Left renal pelvis (tissue), 4 donors: ENCODE results near the gene AMBP. TPM values are rescaled to one million over a fixed set of nuclear protein-coding genes. Genes with fewer than 3 reads are reported as not detected.

Experiments used
- DNase-seq, 4 donors: peaks; one replicate each; pipeline ENCODE4 v3.0.0-alpha.2; 2013; ENCODE audit warnings: low read depth in 4 of 4, low spot score in 3 of 4
- polyA plus RNA-seq, 4 donors: library from polyadenylated mRNA; unstranded; fragments of 120-200 nt; gene quantifications; one replicate each; pipeline ENCODE4 v1.2.1, GENCODE V29; 2013; ENCODE audit not compliant: insufficient read length in 4 of 4

Gene AMBP
- polyA plus RNA-seq, 4 donors = 1.4 to 19.5 (median 2.0) TPM

DNA sequence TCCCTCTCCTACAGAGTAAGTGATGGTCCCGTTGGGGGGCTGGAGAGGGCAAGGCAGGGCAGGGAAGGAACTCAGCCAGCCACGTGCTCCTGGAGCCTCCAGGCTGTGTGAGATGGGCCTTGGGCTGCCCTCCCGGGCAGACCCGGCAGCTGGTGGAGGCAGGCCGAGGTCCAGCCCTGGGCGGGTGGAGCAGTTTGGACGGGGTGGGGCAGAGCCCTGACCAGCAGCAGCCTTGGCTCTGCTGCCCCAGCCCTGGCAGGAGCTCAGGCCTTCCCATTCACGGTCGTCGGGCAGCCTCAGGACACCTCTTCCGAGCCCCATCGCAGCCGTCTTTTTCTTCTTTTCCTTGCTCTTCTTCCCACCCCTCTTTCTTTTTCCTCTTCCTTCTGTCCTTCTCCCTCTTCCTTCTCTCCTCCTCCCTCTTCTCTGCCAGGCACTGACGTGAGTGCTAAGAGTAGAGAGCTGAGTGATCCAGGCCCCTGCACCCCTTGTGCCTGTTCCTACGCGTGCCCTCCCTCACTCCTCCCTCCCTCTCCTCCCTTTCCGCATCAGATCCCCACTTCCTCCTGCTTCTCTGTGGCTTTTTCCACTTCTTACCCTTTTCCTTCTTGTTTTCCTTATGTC is 42.8 kb downstream of the AMBP start:
- no peak for DNase-seq

DNA sequence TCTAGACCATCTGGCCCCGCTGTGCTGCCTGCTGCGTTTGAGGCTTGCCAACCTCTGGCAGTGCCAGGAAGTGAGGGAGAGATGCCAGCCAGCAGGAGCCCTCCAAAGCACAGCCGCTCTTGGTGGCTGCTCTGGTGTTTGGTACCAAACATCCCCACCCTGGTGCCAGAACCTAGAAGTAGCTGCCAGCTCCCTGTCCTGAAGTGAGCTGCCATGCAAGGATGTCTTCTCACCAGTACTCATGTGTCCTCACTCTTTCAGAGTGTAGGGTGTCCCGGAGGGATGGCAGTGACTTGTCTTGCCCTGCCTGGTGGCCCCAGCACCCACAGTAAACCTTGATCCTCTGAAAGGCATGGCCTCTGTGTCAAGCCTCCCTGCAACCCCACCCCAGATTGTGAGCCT is 43.4 kb downstream of the AMBP start:
- no peak for DNase-seq

DNA sequence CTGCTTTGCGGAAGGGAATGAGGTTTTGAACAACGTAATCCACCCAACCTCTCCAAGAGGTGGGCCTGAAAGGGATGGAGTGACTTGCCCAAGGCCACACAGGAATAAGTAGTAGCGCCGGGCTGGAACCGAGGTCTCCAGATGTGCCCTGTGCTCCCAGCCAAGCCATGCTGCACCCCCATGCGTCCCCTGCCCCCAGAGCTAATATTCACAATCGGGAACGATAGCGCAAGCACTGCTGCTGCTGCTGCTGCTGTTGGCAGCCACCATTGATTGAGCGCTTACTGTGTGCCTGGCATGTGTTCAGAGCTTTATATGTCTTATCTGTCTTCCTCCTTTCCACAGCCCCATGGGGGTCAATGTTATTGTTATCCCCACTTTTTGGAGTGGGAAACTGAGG is 43.9 kb downstream of the AMBP start:
- no peak for DNase-seq

DNA sequence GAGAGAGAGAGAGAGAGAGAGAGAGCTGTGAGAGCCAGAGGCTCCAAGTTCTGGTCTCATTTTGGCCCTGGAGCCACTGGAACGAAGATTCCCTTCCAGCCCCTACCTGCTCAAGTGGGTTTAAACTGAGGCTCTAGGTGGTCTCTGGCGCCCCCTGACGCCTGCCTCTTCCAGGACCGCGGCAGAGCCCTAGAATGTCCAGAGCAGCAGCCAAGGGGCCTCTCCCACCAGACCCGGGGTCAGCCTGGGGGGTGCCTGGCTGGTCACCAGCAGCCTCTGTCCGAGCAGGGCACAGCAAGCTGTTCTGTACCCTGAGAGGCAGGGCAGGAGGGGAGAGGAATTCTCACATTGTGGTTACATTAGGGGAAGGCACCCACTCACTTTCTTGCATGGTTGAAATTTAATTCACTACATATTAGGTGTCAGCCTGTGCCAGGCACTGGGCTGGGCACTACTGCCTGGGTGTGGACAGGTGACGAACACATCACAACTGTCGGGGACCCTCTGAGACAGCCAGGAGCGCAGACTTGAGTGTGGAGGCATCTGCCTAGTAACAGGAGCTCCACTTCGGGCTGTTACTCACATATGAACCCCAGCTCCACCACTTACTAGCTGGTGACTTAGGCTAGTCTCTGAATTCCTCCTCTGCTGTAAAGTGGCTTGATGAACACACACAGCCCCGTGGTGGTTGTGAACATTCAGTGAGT is 44.5 kb downstream of the AMBP start:
- no peak for DNase-seq

DNA sequence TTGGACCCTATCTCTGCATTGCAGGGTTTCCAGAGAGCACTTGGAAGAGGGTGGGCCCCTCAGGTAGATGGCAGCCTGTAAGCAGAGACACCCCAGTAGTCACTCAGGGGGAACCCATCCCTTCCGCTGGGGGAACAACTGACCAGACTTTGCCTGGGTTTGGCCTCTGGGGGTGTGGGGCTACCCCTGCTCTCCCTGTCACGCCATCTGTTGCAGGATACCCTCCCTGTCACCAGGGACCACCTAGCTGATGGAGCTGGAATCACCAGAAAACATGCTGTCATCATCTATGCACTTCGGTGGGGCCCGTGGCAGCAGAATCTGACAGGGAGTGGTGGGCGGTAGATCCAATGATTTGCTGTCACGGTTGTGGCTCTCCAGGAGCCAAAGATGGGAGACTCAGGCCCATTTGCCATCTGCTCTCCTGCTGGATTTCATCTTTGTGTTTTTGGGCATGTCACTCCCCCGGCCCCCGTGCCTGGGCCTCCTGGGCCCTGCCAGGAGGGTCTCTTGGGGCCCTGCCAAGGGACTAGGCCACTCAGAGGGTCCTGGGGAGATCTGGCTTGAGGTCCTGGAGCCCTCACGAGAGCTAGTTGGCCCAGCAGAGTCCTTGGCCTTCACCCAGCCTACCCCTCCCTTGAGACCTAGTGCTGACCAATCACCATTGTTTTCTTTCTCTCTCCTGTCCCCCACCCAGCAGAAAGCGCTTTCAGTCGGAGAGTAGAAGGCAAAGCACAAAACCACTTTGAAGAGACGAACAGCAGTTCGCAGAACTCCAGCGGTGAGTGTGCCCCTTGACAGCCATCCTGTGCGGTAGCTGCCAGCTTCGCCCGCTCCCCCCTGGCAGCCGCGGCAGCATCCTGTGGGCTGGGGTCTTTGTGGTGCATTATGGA is 45.9 kb downstream of the AMBP start:
- no peak for DNase-seq

DNA sequence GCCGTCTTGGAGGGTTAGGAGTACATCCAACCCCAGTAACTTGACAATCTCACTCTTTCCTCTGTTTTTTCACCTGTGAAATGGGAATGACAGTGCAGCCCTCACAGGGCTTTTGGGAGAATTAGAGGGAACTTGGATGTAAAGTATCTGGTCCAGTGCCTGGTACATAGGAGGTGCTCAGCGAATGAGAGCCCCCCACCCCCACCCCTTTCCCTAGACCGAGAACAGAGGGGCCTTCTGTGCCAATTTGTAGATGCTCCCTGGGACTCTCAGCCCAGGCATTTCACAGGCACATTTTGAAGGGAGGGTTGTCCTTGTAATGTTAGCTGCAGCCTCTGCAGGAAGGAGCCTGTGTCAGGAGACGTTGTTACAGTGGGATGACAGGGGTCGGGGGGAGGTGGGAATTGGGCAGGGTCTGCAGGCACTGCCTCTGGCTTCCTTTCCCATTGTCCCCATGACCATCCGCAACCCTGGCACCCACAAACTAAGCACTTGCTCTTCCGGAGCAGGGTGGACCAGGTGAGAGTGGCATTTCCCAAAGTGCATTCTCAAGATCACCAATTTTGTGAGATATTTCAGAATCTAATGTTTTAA is 47.0 kb downstream of the AMBP start:
- DNase-seq = no peak

DNA sequence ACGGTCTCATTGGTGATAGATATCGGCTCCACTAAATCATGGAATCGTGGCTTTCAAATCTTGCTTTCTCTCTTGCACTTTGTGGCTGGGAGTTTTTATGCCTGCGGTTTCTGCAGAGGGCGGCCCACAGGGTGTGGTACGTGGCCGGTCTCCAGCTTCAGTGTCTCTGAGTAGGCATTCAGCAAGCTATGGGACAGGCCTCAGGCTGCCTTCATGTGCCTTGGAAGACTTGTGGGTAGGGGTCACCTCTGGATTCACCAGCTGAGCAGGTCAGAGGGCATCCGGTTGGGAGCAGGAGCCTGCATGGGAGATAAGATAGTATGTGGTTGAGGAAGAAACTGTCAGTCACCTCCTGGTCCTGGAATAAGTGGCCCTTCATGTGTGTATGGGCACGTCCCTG is 47.7 kb downstream of the AMBP start:
- DNase-seq = no peak

DNA sequence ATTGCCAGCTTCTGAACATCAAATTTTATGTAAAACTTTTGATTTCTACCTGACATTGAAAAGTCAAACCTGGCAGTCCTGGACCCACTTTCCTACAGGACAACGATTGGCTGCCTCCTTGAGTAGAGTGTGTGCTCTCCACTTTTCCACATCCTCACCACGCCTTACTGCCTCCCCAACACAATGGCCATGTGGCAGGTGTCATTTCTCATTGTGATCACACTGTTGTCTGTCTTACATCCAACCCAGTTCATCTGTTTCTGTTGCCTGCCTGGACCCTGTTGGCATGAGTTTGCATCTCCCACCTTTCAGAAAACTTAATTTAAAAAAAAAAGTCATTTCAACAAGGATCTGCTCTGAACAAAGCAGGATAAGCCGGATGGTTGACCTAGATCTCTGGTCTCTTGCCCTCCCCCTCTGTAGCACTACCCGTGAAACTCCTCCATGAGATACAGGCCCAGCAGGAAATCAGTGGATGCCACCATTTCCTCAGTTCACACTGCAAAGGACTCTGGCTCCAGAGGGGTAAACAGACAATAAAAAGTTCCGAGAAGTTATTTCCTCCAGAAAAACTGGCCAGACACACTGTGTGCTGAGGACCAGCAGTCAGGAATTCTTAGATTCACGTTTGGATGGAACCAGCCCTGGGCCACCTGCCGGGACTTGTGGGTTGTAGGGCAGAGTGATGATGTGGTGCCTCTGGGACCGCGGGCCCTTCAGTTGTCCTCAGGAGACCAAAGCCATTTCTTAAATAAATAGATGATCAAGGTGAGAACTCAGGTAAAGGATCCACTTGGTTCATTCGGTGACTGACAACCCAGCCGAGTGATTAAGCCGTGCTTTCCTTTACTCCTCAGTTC is 48.6 kb downstream of the AMBP start:
- DNase-seq = no peak

DNA sequence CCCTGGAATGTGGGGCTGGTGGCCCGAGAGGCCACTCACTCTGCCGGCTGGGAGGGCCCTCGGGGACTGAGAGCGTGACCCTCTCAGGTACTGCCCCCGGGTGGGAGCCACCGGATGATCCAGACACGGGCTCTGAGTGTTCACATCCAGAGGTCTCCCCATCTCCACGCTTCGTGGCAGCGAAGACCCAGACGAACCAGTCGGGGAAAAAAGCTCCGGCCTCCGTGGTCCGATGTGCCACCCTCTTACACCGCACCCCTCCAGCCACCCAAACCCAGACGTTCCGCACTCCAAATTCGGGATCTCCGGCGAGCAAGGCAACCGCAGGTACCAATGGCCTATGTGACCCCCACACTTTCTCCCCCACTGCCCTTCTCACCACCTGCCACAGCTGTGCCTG is 49.5 kb downstream of the AMBP start:
- no peak for DNase-seq

DNA sequence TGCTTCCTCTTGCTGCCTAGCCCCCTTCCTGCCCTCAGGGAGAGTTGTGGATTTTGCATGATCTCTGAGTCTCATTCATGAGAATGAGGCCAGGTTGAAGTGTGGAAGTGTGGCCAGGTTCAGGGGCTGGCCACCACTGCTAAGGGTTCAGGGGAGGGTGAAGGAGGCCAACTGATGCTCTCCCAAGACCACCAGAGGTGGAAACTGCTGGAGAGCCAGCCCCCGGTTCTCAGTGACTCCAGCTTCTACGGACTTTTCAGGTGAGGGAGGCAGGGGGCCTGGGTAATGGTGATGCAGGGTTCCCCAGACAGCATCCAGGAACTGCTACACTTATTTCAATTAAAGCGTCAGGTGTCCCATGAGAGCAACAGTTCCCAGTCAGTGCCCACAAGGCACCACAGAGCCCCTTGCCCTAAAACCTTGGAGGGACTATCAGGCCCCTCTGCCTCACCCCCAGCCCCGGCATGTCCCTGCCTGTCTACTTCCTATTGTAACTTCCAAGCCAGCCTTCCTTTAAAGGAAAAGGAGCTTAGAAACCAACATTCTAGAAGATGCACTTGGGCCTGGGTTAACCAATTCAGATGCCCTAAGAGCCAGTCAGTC is 50.1 kb downstream of the AMBP start:
- DNase-seq = no peak

DNA sequence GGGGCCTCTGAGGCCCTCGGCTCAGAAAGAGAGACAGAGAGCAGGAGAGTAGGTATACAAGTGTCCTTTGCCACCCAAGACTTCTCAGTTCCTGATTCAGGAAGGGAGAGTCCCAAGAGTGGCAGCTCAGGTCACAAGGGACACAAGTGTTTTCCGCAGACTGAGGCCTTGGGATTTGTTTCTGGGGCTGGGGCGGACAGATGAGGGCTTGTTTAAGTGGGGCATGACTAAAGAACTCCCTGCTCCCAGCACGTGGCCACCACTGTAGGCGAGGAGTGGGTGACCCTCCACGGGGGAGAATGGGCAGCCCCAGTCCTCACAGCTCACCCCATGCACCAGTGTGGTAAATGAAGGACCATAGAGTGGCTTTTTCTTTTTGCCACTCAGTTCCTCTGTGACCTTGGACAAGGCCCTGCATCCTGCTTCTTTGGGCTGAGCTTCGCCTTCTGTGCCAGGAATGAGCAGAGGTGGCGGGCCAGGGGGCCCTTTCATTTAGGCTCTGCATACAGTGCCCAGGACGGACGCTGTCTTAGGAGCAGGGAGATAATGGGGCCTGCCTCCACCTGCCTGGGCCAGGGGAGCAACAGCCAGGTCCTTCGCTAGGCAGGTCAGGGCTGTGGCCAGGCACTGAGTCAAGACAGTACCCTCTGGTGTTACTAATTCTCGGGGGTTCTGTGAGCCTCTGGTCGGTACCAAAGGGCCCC is 50.8 kb downstream of the AMBP start:
- DNase-seq = no peak

DNA sequence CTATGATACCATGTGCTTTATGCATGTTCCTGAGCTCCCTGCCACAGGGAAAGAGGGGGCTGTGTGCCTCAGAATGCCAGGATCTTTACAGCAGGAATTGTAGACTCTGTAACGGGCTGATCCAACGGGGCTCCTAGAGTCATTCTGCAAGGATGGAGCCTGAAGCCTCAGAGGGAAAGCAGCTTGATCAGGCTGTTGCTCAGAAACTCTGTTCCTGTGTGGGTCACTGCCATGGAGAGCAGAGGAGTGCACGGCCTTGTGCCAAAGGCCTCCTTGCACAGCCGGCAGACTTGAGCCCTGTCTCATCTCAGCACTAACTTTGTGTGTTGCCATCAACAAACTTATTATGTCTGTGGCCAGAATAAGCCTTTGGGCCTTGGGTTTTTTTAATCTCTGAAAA is 51.8 kb downstream of the AMBP start:
- no peak for DNase-seq

DNA sequence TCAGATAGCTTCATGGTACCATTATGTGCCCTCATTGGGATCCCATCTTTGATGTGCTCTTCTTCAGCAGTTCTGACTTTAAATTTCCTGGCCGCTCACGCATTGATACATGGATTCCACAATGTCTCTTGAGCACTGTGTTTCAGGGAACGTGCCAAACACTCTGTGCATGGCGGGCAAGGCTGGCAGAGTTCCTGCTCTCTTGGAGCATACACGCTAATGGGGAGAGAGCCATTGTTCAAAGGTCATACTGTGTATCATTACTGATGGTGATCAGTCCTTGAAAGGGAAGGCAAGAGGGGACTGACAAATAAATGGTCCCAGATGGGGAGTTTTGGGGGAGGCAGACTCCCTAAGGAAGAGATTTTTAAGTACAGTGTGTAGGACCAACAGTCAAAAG is 52.3 kb downstream of the AMBP start:
- DNase-seq = no peak

DNA sequence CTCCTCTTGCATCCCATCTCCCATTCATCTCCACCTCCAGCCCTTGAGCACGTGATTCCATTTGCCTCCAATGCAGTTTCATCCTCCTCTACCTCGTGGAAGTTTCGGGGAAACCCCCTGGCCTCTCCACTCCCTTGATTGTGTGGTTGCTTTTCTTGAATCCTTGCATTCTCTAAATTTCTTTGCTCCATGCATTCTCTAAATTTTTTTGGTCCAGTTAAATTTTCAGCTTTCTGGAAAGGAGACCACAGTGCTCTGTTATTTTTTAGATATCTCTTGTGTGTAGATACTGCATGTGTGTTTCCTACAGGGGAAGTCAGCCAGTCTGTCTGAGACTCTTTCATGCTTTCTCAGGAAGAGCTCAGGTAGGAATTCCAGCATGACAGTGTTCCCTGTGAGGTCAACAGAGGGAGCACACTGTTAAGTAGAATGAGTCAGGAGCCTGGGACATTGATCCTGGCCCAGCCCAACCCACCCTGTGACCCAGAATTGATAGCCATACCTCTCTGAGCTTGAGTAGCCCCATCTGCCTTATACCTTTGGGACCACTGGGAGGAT is 52.8 kb downstream of the AMBP start:
- DNase-seq = no peak

DNA sequence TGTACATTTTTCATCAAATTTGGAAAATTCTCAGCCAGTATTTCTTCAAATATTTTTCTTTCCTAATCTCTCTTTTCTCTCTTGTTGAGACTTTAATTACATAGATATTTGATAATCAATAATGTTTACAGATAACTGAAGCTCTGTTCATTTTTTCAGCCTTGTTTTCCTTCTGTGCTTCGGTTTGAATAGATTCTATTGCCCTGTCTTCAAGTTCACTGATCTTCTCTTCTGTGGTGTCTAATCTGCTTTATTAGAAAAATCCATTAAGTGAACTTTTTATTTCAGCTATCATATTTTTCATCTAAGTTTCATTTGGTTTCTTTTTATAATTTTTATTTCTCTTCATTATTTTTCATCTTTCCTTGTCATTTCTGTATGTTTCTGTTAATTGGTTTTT is 54.1 kb downstream of the AMBP start:
- DNase-seq = no peak

DNA sequence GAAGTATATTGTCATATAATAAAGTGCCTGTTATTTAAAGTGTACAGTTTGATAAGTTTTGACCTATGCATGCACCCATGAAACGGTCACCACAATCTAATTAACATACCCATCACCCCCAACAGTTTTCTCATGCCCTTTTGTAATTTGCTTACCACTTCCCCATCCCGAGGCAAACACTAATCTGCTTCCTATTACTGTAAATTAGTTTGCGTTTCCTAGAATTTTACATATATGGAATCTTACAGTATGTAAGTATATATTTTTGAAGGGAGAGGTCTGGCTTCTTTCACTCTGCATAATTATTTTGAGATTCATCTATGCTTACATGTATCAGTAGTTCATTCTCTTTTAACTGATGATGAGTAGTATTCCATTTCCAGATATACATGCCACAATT is 56.5 kb downstream of the AMBP start:
- no peak for DNase-seq

DNA sequence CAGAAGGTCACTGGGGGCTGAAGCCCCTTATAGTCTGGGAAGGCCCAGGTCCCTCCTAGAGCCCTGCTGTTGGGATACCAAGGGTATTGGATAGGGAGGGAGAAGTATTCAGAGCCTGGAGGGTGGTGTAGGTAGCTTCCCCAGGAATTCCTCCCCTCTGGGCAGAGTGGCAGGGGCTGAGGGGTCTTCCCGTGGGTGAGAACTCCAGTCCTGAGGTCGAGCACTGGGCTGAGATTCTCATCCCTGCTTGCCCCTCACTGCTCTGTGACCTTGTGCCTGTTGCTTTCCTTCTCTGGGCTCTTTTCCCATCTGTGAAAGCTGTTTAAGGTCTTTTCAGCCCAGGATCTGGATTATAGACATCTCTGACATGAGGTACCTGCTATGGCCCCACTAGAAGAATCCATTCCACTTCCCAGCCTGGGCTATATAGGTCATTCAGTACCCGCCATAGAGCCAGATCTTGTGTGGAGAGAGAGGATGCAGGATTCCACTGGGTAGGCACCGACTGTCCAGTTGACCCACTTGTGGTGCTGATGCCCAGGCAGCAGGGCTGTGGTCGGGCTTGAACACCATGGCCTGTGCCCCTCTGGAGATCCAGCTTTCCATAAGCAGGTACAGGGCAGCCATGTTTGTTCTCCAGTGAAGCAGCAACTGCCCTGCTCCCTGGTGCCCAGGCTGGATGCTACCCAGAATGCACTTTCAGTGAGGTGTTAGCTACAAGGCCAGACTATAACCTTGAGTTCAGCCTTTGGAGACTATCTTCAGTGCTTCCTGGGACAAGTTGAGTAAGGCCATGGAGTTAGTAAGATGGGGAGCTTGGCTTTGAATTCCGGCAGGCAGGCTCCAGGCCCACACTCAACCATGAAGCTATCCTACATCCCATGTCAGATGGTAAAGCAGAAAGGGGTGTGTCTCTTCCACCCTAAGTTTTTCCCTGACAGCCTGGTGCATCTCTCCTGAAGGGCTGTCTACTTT is 60.1 kb downstream of the AMBP start:
- no peak for DNase-seq
